ENCODE measurements around the gene LRCOL1.

Gene LRCOL1

DNA sequence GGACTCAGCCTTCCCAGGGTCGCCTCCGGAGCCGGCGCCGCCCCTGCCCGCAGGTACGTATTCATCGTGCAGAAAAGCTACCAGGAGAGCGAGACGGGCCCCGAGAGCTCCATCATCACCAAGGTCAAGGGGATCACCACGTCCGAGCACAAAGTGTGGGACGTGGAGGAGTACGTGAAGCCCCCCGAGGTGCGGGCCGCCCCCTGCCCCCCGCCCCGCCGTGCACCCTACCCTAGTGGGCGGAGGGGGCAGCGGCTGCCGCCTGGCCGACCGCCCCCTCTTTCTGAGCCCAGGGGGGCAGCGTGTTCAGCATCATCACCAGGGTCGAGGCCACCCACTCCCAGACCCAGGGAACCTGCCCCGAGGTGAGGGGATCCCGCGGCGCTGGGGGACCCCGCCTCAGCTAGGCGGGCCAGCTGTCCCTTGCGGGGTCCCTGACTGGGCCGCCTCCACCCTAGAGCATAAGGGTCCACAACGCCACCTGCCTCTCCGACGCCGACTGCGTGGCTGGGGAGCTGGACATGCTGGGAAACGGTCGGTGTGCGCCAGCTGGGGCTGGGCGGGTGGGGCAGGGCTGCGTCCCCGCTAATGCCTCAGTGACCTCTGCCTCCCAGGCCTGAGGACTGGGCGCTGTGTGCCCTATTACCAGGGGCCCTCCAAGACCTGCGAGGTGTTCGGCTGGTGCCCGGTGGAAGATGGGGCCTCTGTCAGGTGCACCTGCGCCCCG lies 9.2 kb upstream of the LRCOL1 start:
- DNase-seq (ENCODE audit: low read depth in 2 of 2), result no peak

DNA sequence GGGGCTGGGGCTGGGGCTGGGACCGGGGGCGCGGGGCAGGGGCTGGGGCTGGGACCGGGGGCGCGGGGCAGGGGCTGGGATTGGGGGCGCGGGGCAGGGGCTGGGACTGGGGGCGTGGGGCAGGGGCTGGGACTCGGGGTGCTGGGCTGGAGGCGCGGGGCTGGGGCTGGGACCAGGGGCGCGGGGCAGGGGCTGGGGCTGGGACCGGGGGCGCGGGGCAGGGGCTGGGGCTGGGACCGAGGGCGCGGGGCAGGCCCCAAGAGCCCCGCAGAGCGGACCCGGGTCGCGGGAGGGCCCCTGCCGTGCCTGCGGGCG lies 8.6 kb upstream of the LRCOL1 start:
- no peak for DNase-seq (ENCODE audit: low read depth in 2 of 2)

DNA sequence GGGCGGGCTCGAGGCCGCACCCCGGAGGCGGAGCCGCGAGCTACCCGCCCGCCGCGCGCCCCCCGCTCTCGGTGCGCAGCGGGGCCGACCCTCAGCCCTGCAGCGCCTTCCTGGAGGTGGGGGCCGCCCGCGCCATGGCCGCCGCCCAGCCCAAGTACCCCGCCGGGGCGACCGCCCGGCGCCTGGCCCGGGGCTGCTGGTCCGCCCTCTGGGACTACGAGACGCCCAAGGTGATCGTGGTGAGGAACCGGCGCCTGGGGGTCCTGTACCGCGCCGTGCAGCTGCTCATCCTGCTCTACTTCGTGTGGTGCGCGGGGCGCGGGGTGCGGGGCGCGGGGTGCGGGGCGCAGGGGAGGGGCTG lies 8.3 kb upstream of the LRCOL1 start, which contains the start of gene P2RX2:
Gene P2RX2, plus strand, starts transcription at position 94 of the 361 bp plus-strand sequence. Its CDS starts 41 bp downstream, at position 135.
- no peak for DNase-seq (ENCODE audit: low read depth in 2 of 2)

DNA sequence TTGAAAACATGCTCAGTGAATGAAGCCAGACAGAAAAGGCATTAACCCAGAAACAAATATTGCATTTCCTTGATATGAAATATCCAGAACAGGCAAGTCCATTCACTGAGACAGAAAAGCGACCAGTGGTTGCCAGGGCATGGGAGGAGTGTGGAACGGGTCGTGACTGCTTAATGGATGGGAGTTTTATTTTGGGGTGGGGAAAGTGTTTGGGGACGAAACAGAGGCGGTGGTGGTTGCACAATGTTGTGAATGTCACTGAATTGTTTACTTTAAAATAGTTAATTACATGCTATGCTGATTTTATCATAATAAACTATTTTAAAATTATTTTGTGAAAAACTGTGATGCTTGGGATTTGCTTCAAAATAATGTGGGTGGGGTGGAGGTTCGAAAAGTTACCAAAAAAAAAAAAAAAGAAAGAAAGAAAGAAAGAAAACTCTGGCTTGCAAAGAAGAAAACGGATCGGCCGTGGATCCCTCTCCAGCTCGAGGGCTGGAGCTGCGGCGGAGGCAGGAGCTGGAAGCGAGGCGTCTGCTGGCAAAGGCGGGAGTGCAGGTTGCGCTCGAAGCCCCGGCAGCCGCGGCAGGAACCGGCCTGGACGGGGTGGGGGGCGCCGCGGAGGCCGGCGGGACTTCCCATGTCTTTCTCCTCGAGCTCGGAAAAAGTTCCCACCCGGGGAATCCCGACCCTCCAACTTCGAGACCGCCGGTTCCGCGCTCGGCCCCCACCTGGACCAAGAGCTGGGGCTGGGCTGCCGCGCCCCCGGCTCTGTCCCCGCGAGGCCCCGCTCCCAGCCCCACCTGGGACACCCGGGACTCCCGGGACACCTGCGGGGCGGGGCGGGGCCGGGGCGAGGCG lies 7.7 kb upstream of the LRCOL1 start:
- no peak for DNase-seq (ENCODE audit: low read depth in 2 of 2)

DNA sequence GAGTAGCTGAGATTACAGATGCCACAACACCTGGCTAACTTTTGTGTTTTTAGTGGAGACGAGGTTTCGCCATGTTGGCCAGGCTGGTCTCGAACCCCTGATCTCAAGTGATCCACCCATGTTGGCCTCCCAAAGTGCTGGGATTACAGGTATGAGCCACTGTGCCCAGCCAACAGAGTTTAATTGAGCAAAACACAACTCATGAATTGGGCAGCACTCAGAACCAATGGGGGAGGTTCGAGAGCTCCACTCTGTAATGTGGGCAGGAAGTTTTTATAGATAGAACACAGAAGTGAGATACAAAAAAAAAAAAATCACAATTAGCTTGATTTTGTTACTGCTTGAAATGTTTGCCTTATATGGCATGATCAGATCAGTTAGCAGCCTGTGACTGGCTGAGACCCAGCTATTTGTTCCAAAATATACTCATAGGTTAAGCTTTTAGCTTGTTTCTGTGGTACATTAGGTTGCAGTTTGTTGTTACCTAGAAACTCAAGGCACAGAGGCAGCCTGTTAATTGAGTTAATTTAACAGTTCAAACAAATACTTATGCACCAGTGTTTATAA lies 6.8 kb upstream of the LRCOL1 start:
- no peak for DNase-seq (ENCODE audit: low read depth in 2 of 2)

DNA sequence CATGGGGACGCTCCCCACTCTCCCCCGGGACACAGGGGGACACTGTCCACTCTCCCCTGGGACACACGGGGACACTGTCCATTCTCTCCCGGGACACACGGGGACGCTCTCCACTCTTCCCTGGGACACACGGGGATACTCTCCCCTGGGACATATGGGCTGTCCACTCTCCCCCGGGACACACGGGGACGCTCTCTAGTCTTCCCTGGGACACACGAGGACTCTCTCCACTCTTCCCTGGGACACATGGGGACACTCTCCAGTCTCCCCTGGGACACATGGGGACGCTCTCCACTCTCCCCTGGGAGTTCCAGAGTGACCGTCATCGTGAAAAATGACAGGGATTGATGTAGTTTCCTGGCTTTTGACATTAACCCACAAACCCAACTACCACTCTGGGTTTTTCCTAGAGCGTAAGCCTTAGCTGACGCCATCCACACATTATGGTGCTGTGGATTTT lies 5.2 kb upstream of the LRCOL1 start:
- DNase-seq (ENCODE audit: low read depth in 2 of 2), result no peak

DNA sequence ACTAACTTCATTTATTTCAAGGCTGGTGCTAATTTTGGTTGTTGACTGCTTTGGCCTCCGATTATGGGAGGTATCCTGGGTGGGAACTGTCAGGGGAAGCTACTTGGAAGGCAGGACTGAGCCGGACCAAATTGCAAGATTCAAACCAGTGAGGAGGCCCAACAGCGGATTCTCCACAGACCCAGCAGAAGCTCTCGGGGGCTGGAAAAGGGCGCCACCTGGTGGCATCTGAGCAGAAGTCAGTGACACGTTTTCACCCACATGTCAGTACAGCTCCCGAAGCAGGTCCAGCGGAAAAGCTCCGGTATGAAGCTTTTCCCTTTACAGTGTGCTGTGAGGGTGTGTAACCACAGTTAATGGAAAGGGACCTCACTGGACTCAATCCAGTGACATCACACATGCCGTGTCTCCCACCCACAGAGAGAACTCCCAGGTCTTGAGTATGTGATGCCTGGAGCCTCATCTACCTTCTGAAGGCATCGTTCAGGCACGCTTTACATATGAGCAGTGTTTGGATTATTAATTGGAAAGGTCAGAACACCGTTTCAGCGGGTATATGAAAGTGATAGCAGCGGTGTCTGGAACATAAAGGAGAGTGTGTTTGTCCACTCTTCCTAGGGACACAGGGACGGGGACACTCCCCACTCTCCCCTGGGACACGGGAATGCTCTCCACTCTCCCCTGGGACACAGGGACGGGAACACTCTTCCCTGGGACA lies 4.6 kb upstream of the LRCOL1 start:
- peak; percentile 75 to 76 for DNase-seq (ENCODE audit: low read depth in 2 of 2)

DNA sequence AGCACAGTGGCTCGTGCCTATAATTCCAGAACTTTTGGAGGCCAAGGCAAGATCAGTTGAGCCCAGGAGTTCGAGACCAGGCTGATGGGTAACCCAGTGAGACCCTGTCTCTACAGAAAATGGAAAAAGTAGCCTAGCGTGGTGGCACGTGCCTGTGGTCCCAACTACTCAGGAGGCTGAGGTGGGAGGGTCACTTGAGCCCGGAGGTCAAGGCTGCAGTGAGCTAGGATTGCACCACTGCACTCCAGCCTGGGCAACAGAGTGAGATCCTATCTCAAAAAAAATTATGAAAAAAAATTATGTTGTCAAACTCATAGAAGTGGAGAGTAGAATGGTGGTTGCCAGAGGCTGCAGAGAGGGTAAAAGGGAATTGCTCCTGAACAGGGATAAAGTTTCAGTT lies 3.6 kb upstream of the LRCOL1 start:
- no peak for DNase-seq (ENCODE audit: low read depth in 2 of 2)

DNA sequence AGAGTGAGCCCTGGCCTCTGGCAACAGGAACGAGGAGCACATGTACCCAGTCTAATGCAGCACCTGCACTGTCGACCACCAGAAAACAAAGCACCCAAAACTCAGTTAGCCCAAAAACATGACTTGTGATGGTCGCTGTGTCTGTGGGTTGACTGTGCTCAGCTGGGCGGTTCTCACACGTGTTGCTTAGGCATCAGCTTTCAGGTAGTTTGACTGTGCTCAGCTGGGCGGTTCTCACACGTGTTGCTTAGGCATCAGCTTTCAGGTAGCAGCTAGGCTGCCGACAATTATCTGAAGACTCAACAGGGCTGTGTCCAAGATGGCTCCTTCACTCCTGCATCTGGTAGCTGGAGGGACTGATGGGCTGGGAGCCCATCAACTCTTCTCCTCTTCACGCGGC lies 1.2 kb upstream of the LRCOL1 start:
- no peak for DNase-seq (ENCODE audit: low read depth in 2 of 2)

DNA sequence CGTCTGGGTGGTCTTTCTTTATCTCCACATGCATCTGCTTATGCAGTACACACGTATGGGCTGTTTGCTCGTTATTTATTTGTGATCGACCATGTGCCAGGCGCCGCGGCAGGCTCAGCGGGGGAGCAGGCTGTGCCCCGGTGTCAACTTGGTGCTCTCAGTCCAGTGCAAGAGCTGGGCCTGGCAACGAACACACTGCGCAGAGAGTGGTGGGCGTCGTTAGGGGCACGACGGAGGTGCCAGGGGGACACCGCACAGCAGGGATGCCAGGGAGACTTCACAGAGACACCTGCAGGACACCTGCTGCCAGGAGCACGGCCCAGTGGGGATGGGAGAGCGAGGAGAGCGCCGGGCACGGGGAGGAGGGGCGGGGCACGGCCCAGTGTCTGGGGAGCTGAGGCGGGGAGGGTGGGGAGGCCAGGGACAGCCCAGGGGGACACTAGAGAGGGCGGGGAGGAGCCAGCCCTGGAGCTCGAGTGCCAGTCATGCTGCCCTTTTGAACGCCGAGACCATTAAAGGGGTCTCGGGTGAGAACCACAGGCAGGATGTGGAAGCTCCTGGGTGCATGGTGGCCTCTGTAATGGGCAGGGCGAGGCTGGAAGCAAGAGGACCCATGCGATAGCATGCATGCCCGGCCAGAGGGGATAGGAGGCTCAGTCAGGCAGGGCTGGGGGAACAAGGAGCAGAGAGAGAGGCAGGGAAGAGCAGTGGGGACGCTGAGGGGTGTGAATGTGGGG lies 652 bp upstream of the LRCOL1 start:
- no peak for DNase-seq (ENCODE audit: low read depth in 2 of 2)

DNA sequence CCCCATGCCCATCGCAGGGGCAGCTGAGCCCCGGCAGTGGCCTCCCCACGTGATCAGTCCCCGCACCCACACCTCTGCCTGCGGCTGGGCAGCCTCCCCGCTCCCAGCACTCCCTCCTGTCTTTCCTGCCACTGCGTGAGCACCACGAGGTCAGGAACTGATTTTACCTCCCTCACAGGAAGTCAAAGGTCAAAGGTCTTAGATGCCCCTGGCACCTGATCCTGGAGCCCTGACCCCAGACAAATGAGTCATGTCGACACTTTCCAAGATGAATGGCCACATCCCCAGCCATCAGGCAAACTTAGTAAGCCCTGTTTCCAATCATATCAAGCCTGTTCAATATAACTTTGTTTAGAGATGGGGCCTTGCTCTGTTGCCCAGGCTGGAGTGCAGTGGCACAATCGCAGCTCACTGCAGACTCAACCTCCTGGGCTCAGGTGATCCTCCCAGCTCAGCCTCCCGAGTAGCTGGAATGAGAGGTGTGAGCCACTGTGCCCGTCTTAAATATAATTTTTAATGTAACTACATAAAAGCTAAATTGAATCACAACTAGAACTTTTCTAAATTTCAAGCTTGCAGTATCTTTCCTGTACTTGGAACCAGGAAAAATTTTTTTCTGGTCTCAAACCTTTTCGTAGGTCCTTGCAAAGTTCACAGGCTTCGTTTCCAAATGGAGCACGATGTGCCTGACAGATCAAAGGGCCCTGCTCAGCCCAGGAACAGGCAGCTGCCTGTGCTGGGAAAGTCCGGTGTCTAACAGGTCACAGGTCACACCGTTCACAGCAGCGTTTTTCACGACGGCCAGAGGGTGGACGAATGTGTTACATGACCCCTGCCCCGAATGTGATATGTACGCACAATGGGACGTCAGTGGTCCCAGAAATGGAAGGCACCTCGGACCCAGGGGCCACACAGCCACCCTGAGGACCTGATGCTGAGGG lies 1.9 kb downstream of the LRCOL1 start:
- DNase-seq (ENCODE audit: low read depth in 2 of 2), result no peak

DNA sequence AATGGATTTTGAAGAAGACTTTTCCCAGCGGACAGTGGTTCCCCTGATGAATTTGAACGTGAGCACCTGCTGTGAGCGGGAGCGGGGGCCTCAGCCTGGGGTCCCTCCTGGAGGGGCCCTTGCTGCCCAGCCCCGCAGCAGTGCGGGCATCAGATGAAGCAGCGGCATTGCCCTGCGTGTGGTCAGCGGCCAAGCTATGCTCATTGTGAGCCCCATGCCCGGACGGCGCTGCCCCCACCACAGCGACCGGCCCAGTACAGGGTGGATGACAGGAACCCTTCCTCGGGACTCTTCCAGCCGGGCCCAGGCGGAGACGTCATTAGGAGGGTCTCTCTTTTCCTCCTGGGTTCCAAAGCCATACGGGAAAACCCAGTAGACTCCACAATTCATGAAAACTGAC lies 3.5 kb downstream of the LRCOL1 start:
- no peak for DNase-seq (ENCODE audit: low read depth in 2 of 2)

DNA sequence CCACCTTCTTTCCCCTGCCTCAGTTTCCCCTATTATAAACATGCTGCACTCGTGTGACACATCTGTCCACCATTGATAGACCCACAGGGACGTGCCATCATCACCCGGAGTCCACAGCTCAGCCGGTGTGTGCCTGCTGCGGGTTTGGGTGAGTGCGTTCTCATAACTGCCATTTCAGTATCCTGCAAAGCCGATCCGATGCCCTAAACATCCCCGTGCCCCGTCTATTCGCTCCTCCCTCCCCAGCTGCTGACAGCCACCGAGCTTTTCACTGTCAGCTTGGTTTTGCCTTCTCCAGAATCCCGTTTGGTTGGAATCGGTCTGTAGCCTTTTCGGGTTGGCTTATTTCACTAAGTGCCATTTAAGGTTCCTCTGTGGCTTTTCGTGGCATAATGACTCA lies 3.9 kb downstream of the LRCOL1 start:
- DNase-seq (ENCODE audit: low read depth in 2 of 2), result no peak

DNA sequence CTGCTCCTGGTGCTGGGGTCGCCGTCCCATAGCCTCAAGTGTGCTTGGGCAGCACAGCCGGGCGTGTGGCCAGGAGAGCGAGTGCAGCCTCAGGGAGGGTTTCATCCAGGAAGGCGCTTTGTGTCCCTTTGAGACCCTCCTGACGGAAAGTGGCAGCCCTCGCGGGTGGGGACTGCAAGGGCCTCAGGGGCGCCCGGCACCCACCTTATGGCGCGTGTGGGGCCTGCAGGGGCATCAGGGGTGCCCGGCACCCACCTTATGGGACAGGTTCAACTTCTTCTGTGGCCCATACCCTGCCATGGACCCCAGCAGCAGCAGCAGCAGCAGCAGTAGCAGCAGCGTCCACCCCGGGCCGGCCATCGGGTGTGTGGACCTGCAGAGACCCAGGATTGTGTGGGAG lies 4.5 kb downstream of the LRCOL1 start:
- DNase-seq (ENCODE audit: low read depth in 2 of 2), result no peak

DNA sequence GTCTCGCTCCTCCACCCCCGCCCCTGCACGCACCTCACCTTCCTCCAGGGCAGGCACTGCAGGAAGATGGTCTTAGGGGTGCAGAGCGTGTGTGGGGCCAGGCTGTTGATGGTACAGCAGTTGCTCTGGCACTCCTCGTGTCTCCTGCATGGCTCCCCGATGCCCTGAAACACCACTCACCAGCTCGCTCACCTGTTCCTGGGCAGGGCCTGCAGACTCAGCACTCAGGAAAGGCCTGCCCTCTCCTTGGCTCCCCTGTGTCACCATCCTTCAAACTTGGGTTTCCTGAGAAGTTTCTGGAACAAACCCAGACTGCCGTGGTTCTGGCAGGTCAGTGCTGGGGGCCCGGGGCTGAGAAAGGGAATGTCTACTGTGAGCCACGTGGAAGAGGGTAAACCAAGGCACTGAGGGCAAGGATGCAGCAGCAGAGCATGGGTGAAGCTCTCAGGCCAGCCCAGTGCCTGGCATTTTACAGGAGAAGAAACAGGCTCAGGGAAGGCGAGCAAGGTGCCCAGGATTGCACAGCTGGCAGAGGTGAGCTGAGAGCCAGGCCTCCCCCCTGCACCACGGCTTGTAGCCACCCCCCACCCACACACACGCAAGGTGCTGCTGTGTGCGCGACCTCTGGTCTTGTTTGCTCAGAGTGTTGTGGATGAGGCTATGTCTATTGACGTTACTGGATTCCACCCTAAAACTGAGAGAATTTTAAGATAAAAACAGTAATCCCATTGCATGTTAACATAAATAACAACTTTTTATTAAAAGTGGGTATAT lies 5.5 kb downstream of the LRCOL1 start:
- no peak for DNase-seq (ENCODE audit: low read depth in 2 of 2)

DNA sequence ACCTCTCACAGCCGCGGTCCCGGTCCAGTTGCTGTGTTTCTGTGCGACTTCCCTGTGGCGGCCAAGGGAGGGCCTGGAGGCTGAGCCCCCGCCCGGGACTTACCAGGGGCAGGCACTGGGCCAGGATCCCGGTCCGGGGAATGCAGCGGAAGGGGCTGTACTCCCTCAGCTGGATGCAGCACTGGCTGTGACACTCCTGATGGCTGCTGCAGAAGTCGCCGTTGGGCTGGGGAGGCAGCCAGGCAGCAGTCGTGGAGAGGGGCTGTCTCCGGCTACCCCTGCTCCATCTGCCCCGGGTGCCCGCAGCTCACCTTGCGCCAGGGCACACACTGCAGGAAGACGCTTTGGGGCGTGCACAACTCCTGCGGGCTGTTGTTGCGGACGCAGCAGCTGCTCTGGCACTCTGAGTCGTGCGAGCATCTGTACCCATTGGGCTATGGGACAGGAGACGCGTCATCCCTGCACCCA lies 6.2 kb downstream of the LRCOL1 start:
- no peak for DNase-seq (ENCODE audit: low read depth in 2 of 2)

DNA sequence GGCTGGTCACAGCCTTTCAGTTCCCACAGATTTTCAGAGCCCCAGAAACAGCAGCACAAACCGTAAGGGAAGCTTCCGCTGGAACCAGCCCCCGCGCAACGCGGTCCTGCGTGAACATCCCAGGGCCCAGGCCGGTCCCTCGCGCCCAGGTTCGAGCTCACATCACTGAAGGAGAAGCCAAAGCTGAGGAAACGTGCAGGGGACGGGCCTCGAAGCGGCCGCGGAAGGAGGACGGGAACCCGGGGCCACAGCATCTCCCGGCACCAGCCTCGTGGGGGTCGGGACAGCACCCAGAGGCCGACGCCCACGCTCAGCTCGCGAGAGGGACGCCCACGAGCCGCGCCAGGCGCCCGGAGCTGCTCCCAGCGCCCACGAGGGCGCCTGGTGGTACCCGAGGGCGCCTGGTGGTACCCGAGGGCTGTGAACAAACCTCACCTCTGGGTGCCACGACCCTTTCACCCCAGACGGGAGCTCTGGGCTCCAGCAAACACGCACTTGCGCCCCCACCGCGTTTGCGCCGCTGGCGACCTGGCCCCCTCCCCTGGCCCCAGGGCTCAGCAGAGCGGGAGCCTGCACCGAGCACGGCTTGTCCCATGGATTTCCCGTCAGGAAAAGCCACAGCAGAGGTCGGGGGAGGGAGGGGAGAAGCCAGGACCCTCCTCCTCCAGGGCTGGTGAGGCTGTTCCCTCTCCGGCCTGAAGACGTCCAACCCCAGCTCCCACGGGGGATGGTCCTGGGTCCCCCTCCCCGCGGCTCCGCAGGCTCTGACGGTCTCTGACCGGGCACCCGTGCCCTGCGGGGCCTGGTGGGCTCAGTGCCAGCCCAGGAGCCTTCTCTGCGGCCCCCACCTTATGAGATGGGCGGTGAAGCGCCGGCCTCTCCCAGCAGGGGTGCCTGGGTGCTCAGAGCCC lies 6.9 kb downstream of the LRCOL1 start:
- no peak for DNase-seq (ENCODE audit: low read depth in 2 of 2)

DNA sequence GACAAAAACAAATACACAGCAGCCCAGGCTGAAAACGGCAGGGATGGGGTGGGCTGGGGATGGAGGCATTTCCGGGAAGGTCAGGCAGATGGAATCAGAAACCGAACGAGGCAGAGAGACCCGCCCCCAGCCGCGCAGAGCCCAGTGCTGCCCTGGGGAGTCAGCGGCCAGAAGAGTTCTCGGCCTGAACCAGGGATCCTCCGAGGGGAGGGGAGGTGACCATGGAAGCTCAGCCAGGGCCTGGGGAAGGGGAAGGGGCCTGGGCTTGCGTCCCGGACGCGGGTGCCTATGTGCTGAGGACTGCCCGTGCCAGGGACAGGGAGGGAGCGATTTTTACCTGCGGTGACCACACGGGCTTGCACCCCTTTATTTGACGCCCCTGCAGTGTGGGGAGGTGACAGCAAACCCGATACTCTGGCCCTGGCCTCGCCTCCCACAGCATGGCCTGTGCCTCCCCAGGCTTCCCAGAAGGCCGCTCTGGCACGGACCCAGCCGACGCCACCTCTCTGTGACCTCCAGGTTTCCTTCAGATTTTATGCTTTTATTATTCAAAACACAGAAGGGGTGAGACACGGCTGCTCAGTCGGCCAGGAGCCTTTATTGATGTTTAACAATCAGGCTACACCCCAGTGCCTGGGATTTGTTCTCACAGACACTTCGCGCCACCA lies 7.7 kb downstream of the LRCOL1 start:
- DNase-seq (ENCODE audit: low read depth in 2 of 2), result no peak
